Eye (tissue), 1 donor: Measurements from ENCODE around the gene AMBP.

Source experiments
- DNase-seq: peaks from one replicate; pipeline ENCODE4 v3.0.0-alpha.2; 2015

AMBP gene

DNA sequence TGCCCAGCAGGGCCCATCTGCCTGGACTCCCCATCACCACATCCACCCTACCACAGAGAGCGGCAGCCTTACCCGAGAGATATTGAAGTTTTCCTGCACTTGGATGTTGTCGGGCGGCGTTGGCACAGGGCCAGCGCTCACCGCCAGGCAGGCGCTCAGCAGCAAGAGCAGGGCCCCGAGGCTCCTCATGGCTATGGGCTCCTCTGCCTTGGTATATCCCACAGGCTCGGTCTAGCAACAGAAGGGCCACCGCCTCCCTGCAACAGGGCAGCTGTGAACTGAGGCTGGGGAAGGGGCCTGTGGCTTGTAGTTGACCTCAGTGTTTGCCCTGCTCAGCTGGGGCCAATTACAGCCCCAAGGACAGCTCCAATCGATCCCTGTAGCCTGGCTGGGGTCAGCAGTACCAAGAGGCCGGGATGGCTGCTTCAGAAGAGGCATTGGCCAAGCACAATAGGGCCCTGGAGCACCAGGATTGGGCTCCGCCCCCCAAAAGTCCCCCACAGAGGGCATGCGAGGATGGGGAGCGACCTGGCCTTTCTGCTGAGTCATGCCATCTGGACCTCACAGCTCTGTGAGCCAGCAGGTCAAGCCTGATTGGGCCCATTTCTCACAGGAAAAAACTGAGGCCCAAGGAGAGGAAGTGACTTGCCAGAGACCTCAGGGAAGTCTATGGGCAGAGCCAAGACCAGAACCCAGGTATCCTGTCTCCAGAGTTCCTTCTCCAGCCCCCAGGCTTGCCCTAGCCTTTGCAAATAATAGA, at the start of gene AMBP:
Gene AMBP (minus strand): TSS at position 280 of the 760 bp plus-strand sequence. CDS start 91 bp downstream, at position 189.
- no peak for DNase-seq

DNA sequence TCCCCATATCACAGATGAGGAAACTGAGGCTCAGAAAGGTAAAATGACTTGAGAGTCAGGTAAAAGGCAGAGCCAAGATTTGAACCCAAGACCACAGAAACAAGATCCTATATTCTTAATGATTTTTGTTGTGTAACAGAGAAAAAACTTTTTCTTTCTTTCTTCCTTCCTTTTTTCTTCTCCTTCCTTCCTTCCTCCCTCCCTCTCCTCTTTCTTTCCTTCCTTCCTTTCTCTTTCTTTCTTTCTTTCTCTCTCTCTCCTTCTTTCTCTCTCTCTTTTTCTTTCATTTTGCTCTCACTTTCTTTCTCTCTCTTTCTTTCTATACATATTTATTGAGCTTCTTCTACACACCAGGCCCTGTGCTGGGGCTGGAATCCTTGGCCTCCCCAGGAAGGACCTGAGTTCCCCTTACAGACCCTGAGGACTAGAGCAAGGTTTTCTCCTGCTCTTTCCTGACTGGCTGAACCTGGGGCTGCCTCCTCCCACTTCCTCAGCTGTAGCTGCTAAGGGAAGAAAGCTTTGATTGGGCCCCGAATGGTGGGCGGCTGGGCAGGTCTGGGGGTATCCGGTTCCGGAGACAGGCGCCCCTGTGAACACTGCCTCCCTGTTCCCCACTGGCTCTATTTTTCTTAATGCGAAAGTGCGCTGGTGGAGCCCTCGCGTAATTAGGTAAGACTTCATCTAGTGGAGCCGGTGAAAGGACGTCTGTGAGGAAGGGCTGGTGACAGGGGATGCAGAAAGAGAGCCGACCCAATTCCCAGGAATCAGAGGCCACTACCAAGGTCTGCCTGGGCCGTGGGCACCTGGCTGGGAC, 48.4 kb upstream of the AMBP start:
- DNase-seq, result no peak

DNA sequence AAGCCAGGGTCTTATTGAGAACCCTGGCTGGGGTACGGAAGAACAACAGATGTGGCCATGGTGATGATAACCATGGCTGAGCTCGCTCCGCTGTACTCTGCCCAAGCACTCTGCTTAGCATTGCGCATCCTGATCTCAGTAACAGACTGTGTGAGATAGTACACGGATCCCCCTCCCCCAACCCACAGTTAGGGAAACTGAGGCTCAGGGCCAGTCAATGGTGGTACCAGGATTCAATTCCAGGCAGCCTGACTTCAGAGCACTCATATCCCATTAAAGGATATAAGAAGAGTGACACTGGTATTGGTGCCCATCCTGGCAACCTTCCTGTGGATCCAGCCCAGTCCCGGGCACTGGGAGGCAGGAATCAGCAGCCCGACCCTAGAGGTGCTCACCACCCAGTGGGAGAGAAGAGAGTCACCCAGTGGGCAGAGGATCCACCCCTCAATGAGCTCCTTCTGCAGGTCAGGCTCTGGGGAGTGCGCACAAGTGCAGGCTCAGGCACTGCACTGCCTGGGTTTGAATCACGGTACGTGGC, 47.4 kb upstream of the AMBP start:
- no peak for DNase-seq

DNA sequence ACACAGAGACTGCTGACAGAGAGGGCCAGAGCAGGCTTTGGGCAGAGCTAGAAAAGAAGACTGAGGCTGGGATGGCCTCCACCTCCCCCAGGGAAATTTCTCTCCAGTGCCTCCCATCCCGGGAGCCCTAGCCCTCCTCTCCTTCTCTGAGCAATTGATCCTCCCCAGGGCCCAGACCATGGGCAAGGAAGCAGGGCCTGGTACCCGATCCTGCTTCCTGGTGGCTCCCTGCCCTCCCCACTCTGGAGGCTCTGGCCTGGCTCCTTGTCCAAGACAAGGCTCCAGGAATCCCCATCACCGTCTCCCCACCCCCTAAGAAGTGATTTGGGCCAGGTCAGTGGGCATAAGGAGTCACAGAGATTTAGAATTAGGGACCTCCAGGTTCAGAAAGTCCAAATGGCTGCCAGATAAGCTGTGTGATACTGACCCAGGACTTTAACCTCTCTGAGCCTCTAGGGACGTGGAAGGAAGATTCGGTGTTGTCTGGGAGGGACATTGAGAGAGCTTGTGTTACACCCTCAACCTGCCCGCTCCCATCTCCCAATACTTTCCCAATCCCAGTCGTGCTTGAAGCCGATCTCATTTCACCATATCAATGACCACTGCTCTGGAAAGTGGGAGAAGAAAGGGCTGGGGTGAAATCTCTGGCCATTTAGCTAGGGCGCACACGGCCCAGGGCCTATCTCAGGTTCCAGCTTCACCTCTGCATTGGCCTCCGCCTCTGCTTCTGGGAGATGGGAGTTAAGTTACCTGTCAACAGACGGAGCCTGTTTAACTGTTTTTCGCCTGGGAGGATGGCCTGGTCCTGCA, 46.8 kb upstream of the AMBP start:
- DNase-seq, result no peak

DNA sequence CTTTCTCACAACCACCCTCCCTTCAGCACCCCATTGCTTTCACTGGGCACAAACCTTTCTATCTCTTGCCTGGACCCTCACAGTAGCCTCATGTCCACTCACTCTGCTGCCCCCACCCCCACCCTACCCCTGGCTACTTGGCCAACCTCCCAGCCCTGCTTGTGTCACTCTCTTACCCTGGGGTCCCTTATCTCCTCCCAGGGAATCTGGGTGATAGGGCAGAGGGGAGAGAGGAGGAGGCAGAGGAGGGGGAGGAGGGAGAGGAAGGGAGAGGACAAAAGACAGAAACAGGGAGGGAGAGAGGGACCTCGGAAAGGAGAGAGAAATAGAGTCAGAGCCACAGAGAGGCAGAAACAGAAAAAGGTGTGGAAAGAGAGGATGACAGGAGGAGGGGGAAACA, 46.0 kb upstream of the AMBP start:
- no peak for DNase-seq

DNA sequence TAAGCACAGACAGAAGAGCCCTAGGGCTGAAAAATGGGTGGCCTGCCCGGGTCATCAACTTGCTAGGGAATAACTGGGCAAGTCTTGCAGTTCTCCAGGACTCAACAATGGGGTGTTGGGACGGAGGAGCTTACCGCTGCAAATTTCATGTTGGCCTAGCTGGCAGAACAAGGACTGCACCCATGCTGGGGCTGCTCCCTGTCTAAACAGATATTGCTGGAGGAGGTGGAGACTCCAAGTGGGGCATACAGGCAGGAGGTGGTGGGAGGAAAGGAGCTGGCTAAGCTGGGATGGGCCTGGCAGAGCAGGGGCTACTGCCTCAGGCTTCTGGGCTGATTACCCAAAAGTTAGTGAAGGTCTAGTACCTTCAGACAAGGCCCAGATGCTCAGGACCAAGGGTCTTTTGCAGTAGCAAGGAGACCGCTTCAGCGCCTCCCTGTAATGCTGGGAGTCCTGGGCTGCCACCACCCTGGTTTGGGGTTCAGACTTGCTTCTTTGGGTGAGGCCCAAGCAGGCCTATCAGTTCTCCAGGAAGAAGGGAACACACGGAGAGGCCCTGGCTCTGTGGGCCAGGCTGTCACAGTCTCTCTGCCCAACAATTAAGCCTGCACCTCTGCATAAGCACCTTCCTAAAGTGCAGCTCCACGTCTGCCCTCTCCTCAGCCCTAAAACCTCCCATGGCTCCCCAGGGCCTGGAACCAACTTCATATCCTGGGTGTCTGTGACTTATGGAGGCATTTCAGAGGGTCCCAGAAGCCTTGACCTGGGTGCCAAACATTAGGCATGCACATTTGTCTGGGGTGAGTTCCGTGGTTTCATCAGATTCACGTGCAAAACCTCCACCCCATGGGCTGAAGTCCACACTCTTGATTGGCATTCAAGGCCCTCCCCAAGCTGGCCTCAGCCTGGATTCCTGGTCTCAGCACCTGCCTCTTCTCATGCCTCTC, 45.2 kb upstream of the AMBP start:
- no peak for DNase-seq

DNA sequence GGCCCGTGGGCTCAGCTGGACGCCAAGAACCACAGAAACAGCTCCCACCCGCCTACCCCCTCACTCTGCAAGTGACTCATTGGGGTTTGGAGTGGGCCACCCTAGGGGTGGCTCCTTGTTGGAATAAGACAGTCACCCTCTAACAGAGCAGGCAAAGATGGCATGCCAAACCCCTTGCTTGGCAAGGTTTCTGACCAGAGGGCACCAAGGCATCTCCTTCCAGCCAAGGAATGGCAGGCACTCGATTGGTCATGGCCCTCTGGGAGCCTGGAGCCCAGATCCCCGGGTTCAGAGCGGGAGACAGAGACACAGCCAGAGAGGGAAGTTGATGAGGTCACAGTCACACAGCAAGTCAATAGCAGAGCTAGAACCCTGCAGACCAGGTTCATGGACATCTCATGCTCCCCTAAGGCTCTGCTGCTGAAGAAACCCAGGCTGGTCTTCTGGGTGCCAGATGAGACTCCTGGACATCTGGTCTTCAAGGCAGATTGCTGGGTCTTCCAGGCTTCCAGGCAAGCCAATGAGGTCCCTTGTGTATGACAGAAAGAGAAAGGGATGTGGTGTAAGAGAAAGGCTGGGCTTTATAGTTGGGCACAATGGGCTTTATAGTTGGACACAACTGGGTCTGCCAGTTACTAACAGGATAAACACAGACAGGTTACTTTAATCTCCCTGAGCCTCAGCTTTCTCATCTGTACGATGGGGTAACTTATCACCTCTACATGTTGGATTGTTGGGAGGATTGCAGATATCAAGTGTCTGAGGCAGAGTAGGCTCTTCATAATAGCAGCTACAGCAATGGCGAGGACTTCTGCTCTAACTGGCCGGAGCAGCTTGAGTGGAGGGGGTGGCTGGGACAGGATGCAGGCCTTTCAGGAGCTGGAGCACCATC, 44.3 kb upstream of the AMBP start:
- DNase-seq, result no peak

DNA sequence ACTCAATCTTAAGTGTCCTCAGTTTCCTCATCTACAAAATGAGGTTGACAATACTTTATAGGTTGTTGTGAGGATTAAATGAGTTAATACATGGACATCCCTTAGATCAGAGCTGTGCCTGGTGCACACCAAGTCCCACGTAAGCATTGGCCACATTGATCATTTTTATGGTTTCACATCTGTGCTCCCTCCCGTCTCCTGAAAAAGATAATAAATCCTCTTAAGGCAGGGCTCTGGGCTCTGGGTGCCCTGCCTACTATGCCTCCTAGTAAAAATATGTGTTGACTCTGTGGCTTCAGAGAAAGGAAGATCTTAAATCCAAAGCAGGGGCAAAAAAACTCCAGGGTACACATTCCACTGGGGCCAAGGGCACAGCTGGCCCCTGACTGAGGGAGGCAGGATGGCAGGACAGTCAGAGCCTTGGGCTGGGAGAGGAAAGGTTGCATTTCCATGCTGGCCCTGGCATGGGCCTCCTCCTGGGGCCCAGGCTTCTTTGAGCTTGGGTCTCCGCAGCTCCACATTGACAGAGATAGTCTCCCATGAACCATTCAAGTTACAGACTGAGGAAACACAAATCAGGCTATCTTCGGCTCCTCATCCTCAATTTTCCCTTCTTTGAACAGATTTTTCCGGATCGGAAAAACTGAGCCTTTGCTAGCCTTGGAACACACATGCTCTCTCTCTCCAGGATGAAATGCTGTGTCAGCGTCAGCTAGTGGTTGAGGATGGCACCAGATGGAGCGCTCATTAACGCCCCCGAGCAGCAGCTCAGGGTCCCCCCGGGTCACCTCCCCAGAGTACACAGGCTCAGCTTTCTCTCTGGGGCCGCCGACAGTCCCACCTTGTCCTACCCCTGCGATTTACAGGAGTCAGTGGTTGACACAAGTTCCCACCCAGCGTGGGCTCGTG, 43.4 kb upstream of the AMBP start:
- DNase-seq, result no peak

DNA sequence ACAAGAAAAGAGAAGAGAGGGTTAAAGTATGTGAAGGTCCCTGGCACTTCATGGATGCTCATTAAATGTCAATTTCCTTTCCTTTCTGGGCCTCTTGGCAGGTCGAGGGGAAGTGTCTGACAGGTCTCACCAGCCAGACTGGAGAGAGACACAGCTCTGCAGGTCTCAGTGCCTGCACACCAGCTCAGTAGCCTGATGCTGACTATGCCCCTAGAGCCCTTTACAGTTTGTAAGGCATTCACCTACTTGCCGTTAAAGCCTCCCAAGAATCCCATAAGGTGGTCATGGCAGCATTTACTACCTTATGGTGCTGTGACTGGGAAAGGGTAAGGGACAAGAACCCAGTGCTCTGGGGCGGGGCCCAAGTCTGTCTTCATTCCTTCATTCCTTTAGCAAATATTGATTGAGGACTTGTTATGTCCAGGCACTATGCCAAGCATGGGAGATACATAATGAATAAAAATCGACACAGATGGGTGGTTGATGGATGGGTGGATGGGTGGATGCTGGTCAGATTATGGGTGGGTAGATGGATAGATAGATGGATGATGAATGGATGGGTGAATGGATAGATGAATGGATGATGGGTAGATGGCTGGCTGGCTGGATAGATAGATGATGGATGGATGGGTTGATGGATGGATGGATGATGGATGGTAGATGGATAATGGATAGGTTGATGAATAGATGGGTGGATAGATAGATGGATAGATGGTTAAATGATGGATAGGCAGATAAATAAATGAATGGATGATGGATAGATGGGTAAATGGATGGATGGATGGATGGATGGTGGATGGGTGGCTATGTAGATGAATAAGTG, 42.3 kb upstream of the AMBP start:
- no peak for DNase-seq

DNA sequence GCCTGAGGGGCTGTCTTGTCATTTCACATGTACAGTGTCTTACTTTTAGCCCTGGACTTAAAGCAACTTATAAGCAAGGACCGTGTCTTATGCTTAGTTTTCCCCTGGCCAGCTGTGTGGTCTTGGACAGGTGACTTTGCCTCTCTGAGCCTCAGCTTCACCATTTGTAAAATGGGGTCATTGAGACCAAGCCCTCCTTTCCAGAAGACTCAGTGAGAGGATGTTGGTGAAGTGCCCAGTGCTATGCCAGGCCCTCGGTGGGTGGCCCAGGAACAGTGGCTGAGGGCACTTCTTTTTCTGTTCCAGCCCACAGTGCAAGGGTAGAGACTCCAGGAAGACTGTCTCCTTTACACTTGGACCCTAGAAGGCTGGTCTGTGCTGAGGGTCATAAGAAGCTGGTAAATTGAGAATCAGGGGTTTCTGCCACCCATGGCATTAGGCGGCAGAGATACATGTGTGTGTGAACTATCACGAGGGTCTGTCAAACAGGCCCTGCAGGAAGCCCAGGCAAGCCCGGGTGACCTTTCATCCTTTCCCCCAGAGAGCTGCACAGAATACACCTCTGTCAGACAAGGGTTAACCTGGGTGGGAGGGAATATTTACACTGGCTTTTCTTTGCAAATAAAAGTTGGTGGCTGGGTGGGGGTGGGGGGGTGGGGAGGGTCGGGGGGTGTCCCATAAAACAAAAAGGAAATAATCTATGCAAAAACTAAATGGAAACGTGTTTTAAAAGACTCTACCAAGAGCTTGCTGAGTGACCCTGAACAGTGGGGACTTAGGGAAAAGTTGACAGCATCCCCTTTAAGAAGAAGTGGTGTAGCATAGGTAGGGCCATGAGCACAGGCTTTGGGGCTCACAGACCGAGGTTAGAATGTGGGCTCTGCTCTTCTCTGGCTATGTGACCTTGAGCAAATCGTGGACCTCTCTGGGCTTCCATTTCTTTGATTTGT, 41.4 kb upstream of the AMBP start:
- no peak for DNase-seq

DNA sequence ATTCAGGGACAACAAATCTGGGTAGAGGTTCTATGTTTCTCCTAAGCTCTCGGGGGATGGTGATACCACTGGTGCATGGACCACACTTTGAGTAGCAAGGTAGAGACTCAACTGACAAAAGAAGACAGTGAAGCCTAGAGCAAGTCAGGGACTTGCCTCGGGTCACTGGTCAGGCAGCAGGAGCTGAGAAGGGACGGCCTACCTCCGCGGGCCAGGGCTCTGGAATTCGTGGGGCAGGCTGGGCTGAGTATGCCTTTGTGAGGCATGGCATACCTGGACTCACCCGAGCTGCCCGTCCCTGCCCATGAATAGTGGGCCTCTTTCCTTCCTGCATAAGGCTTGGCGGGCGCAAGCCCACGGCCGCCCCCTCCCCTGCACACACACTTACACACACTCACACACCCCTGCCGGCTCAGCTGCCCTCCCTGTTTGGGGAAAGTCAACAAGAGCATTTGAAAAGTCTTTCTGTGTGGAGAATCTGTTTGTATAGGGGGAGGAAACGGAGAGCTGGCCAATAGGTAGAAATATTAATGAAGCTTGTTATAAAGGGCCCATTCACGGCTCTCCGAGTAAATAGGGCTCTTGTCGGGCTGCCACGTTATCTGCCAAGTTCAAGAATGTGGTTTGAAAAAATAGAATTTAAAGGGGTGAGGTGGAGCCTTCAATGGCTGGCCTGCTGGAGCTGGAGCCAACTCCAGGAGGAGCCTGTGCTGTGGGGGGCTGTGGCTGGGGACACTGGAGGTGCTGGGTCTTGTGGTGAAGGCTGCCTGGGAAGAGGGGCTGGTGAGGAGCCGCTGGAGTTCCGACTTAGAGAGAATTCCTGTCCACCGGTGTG, 40.1 kb upstream of the AMBP start:
- DNase-seq, result no peak

DNA sequence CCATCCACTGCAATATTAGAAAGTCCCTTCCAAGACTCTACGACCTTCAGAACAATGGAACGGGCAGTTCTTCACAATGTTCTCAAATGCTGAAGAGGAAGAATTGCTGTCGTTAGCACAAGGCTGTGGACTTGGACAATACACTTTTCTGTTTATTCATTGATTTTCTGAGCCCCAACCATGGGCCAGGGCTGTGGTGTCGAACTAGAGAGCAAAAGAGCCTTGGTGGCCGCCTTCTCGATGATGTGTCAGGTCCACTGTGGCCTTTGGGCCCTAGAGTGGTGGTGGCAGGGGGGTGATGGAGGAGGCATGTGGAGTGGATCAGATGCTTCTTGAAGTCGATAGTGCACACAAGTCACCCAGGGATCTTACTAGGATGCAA, 39.5 kb upstream of the AMBP start:
- DNase-seq, result no peak

DNA sequence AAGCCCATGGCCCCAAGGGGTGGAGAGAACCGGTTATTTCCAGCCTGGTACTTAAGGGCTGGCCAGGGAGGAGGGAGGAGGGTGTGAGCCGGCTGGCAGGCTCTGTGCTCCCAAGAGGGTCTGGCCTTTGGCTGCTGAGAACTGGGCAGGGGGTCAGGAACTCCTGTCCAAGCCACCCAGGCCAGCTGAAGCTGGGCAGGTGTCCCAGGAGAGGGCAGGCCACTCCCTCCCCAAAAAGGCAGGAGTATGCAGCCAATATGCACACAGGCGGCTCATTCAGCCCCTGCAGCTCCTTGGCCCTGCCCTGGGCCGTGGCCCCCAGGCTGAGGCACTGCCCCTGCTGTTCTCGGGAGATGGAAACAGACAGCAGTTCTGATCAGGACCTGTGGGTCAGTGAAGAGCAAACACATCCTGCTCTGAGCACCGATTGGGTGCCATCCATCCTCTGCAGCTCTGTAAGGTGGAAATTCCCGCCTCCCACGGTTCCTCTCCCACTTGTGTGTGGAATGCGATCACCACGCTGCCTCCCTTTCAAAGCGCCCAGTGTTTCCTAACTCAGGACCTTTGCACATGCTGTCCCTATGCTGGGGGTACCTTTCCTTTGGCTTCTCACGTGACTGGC, 38.1 kb upstream of the AMBP start:
- no peak for DNase-seq

DNA sequence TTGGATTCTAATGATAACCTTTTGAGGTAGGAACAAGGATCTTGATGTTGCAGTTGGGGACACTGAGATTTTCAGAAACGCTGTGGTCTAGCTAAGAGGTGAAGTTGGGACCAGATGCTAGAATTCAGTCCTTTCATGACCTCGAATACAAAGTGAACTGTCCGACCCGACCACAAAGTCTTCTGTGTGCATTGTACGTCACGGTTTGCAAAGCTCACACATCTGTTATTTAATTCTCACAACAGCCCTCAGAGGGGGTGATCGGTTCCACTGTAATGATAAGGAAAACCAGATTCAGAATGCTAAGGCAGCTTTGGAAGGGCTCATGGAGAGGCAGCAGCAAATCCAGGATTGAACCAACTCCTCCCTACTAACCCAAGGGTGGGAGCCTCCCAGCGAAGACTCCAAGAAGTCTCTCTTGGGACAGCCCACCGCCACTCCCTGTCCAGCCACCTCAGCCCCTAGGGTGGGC, 37.6 kb upstream of the AMBP start:
- no peak for DNase-seq

DNA sequence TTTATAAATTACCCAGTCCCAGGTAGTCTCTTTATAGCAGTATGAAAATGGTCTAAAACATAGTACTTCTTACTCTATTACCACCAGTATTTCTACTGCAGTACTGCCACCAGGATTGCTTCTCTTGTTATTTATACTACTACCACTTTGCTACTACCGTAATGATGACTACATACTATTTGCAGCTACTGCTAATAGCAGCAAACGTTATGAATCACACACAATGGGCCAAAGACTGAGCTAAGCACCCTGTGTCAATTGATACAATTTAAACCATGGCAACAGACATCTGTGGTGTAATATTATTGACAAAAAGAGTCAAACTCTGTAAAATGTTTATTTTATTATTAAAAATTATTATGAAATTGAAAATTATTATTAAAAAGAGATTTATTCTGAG, 36.3 kb upstream of the AMBP start:
- DNase-seq, result no peak
